Activated B cell treated with CpG ODN at 0.5 μM for 24 hours (primary cell): ENCODE data around the gene PCP4. TPM values are rescaled to one million over a fixed set of nuclear protein-coding genes. Genes with fewer than 3 reads are reported as not detected.

Source experiments
- ATAC-seq: fragments of 200-7000 bp; cut with Tn5 transposase; one replicate; pipeline ENCODE4 v1.10.0; 2021; ENCODE audit warnings: low read depth, mild to moderate bottlenecking, moderate library complexity
- CTCF ChIA-PET: fragments of 350-600 bp; sonication (Branson Sonifier 250); formaldehyde crosslinking; loops from one replicate; lab custom pipeline; 2021; ENCODE audit warnings: antibody characterized with exemption; lab: Charles Lee
- POLR2A ChIA-PET: fragments of 350-600 bp; sonication (Branson Sonifier 250); formaldehyde crosslinking; loops from one replicate; lab custom pipeline; 2021; ENCODE audit warnings: antibody characterized with exemption; lab: Charles Lee
- DNase-seq: peaks from one replicate; pipeline ENCODE4 v3.0.0; 2022
- H3K27ac Mint-ChIP-seq: one replicate; pipeline ENCODE4 v1.8.0; 2020; ENCODE audit warnings: mixed read lengths
- H3K27me3 Mint-ChIP-seq: one replicate; pipeline ENCODE4 v1.8.0; 2021; ENCODE audit warnings: mixed read lengths
- H3K36me3 Mint-ChIP-seq: one replicate; pipeline ENCODE4 v1.8.0; 2021; ENCODE audit warnings: low read depth, mixed read lengths
- H3K4me1 Mint-ChIP-seq: one replicate; pipeline ENCODE4 v1.8.0; 2021; ENCODE audit warnings: mixed read lengths
- H3K4me3 Mint-ChIP-seq: one replicate; pipeline ENCODE4 v1.8.0; 2020; ENCODE audit warnings: mild to moderate bottlenecking, mixed read lengths
- H3K9me3 Mint-ChIP-seq: one replicate; pipeline ENCODE4 v1.8.0; 2020; ENCODE audit warnings: mixed read lengths
- intact Hi-C: fragments of 100-400 bp; cut with micrococcal nuclease; formaldehyde crosslinking; loops from one replicate; pipeline ENCODE4 v1.15.1; 2024
- total RNA-seq: library from RNA; stranded (reverse); gene quantifications from 2 replicates; pipeline ENCODE4 v1.2.3, GENCODE V29; 2022
- TF ChIP-seq, protein P1 (sequence below): fragments of 200-600 bp; IDR thresholded peaks from one replicate; pipeline ENCODE4 v1.8.0; 2022; ENCODE audit warnings: antibody characterized with exemption, mild to moderate bottlenecking

PCP4 gene
- total RNA-seq, 1 donor from 2014 or later, result not detected

DNA sequence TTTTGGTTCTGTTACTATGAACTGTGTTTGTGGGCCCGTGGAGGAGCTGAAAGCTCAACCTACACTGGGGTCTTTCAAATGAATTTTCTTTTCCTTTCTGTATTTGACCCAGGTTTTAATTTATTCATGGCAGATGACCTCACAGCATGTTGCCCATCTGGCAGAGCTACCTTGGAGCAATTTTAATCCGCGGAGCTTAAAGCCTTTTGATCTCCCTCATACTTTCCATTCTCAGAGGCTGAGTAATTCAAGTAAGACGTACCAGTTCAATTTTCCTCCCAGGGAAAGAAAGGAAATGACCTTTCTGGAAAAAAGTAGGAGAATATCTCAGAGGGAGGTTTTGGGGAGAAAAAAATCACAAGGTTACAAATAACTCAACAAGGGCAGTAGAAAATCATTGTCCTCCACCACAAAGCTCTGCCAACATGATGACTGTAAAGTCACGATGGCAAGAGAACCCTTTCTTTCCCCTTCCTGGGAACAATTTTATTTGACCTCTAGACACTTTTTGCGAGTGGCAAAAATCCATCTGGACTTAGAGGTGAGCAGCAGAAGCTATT is 21.6 kb upstream of the PCP4 start:
- no peak for DNase-seq
- POLR2A ChIA-PET, result no interaction called here
- TF ChIP-seq, protein P1, sequence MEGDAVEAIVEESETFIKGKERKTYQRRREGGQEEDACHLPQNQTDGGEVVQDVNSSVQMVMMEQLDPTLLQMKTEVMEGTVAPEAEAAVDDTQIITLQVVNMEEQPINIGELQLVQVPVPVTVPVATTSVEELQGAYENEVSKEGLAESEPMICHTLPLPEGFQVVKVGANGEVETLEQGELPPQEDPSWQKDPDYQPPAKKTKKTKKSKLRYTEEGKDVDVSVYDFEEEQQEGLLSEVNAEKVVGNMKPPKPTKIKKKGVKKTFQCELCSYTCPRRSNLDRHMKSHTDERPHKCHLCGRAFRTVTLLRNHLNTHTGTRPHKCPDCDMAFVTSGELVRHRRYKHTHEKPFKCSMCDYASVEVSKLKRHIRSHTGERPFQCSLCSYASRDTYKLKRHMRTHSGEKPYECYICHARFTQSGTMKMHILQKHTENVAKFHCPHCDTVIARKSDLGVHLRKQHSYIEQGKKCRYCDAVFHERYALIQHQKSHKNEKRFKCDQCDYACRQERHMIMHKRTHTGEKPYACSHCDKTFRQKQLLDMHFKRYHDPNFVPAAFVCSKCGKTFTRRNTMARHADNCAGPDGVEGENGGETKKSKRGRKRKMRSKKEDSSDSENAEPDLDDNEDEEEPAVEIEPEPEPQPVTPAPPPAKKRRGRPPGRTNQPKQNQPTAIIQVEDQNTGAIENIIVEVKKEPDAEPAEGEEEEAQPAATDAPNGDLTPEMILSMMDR, result no peak
- H3K4me3 Mint-ChIP-seq, result no peak overlapping the region
- H3K4me1 Mint-ChIP-seq, result no peaks in the 10 kb centered on the region
- H3K27me3 Mint-ChIP-seq, result no peaks in the 10 kb centered on the region
- intact Hi-C loops, result no loop called here
- CTCF ChIA-PET, result no interaction called here
- no peak for ATAC-seq
- H3K36me3 Mint-ChIP-seq, result no peaks in the 10 kb centered on the region
- peaks cover 5% of the 10 kb centered on the region for H3K9me3 Mint-ChIP-seq
- H3K27ac Mint-ChIP-seq, result no peak overlapping the region

DNA sequence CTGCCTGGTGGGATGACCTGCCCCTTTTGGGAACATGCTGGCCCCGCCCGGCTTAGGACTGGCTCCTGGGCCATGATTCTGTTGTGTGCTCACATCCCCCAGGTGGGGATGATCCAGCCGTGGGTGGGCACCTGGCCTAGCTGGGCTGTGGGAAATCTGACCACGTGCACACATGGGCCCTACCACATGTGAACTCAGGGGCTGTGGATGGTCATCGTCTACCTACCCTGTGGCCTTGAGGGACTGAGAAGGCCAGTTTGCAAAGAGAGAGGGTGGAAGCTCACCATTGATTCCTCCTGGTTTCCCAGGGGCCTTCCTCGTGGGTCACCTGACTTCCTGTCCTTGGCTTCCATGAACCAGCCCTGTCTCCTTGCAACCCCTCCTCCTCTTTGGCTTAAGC is 19.4 kb upstream of the PCP4 start:
- CTCF ChIA-PET, result no interaction called here
- POLR2A ChIA-PET, result no interaction called here
- Mint-ChIP-seq H3K4me1 (no peaks in the 10 kb centered on the region), H3K9me3 (peaks cover 5% of the 10 kb centered on the region), H3K36me3 (no peaks in the 10 kb centered on the region), H3K27me3 (no peaks in the 10 kb centered on the region), H3K4me3 (no peak overlapping the region), H3K27ac (no peak overlapping the region)
- DNase-seq (no peak), ATAC-seq (no peak)
- TF ChIP-seq, protein P1, result no peak
- intact Hi-C loops, result no loop called here

DNA sequence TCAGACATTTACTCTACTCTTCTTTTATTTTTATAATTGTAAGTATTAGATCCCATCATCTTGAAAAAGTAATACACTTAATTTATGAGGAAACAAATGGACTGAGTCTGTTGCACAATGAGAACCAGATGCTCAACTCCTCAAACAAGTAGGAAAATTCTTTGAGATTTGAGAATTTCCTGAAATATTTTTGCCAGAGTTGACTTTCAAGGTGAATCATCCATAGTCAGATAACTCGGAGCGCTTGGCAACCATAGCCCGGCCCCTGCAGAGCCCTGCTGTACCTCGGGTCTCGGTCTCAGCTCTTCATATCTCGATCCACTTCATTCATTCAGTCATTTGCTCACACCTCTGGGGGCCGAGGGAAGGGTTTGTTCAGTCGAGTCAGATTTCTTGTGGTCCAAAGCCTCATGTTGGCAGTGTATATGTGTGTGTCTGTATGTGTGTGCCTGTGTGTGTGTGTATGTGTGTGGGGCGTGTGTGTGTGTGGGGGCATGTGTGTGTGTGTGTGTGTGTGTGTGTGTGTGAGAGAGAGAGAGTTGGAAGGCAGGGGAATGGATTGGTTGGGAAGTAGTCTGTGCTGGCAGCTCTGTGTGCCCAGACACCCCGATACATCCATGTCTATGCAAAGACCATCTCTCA is 18.1 kb upstream of the PCP4 start:
- ChIA-PET CTCF (no interaction called here), POLR2A (no interaction called here)
- H3K9me3 Mint-ChIP-seq, result peaks cover 8% of the 10 kb centered on the region
- no peak for ATAC-seq
- no peak for DNase-seq
- H3K4me1 Mint-ChIP-seq, result no peaks in the 10 kb centered on the region
- no peak overlapping the region for H3K27ac Mint-ChIP-seq
- no peaks in the 10 kb centered on the region for H3K36me3 Mint-ChIP-seq
- H3K4me3 Mint-ChIP-seq, result no peak overlapping the region
- H3K27me3 Mint-ChIP-seq, result no peaks in the 10 kb centered on the region
- TF ChIP-seq, protein P1, result no peak
- intact Hi-C loops, result no loop called here

DNA sequence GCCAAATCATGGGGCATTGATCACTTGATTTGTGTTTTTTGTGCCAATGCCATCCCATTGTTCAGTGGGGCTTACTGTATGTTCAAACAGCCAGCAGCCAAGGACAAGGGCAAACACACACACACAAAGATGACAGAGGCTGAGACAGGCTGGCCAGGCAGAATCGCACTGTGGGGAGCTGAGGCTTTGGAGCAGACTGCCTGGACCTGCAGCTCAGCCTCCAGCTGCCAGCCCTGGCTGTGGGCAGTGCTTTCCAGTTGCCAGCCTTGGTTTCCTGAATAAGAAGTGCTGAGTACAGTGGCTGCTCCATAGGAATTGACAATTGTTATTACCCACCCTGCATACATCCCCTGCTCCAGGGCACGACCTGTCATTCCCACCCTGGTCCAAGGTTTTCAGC is 16.9 kb upstream of the PCP4 start:
- Mint-ChIP-seq H3K27me3 (no peaks in the 10 kb centered on the region), H3K36me3 (no peaks in the 10 kb centered on the region), H3K4me1 (no peaks in the 10 kb centered on the region), H3K4me3 (no peak overlapping the region), H3K27ac (no peak overlapping the region), H3K9me3 (peaks cover 5% of the 10 kb centered on the region)
- ChIA-PET CTCF (no interaction called here), POLR2A (no interaction called here)
- ATAC-seq, result no peak
- intact Hi-C loops, result no loop called here
- TF ChIP-seq, protein P1, result no peak
- DNase-seq, result no peak

DNA sequence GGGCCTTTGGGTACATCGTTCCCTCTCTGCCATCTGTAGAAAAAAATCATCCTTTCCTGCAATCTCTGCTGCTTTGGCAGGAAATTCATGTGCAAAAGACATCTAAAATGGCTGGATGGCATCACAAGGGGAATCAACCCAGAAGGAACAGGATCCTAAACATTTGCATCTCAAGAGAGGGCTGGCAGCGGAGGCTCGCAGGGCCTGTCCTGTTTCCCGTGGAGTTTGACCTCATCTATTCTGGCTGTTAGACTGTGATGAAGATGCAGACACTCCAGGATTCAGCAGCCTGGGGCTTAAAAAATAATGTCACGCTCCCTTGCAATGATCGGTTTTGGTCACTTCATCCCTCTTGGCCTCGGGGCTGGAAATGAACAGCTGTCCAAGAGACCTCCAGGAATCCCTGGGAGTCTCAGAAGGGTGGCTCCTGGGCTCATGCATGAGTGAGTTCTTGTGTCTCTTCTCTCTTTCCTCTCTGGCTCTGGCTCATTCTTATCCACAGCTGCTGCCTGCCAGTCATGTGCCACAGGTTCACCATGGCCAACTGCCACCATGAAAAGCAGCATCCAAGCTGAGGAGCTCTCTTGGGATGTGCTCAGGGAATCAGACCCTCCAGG is 16.1 kb upstream of the PCP4 start:
- TF ChIP-seq, protein P1, result no peak
- H3K27ac Mint-ChIP-seq, result no peak overlapping the region
- H3K36me3 Mint-ChIP-seq, result no peaks in the 10 kb centered on the region
- peaks cover 3% of the 10 kb centered on the region for H3K9me3 Mint-ChIP-seq
- CTCF ChIA-PET, result no interaction called here
- no peaks in the 10 kb centered on the region for H3K27me3 Mint-ChIP-seq
- DNase-seq (no peak), ATAC-seq (no peak)
- H3K4me1 Mint-ChIP-seq, result no peaks in the 10 kb centered on the region
- POLR2A ChIA-PET, result no interaction called here
- intact Hi-C loops, result no loop called here
- H3K4me3 Mint-ChIP-seq, result no peak overlapping the region
